ENCODE measurements around the gene CRYBG1.

The CRYBG1 gene

GRCh38 chr6:106411056-106411455, 50.5 kb downstream of the CRYBG1 start:
- no peak for DNase-seq (ENCODE audit: low spot score)
- no peak for TF ChIP-seq CTCF (IDR thresholded peaks at IDR 0.05)
- Histone ChIP-seq H3K27ac (no peak overlapping the region), H3K4me3 (no peak overlapping the region)

GRCh38 chr6:106411643-106412200, 51.2 kb downstream of the CRYBG1 start:
- no peak for DNase-seq (ENCODE audit: low spot score)
- no peak overlapping the region for H3K27ac ChIP-seq
- no peak for TF ChIP-seq CTCF (IDR thresholded peaks at IDR 0.05)

GRCh38 chr6:106413016-106413415, 52.5 kb downstream of the CRYBG1 start:
- Histone ChIP-seq H3K4me3 (no peak overlapping the region), H3K27ac (no peak overlapping the region)
- TF ChIP-seq CTCF (IDR thresholded peaks at IDR 0.05) = no peak
- DNase-seq (ENCODE audit: low spot score) = no peak

More at GRCh38 chr6:106411643-106412200, 51.2 kb downstream of the CRYBG1 start:
- H3K4me3 ChIP-seq = no peak overlapping the region

- DNase-seq (ENCODE audit: low spot score) = no peak
- TF ChIP-seq CTCF (IDR thresholded peaks at IDR 0.05) = no peak
- H3K27ac ChIP-seq = no peak overlapping the region
- no peak overlapping the region for H3K4me3 ChIP-seq
Observed at GRCh38 chr6:106413722-106414121, 53.2 kb downstream of the CRYBG1 start.

- no peak for DNase-seq (ENCODE audit: low spot score)
- no peak for TF ChIP-seq CTCF (IDR thresholded peaks at IDR 0.05)
- no peak overlapping the region for H3K4me3 ChIP-seq
- H3K27ac ChIP-seq = no peak overlapping the region
Observed at GRCh38 chr6:106415921-106416320, 55.4 kb downstream of the CRYBG1 start.

GRCh38 chr6:106417572-106418147, 57.1 kb downstream of the CRYBG1 start:
- Histone ChIP-seq H3K4me3 (no peak overlapping the region), H3K27ac (no peak overlapping the region)
- no peak for TF ChIP-seq CTCF (IDR thresholded peaks at IDR 0.05)
- no peak for DNase-seq (ENCODE audit: low spot score)

- no peak for DNase-seq (ENCODE audit: low spot score)
- TF ChIP-seq CTCF (IDR thresholded peaks at IDR 0.05) = no peak
- Histone ChIP-seq H3K4me3 (no peak overlapping the region), H3K27ac (no peak overlapping the region)
Observed at GRCh38 chr6:106419900-106420613, 59.5 kb downstream of the CRYBG1 start.

All from coronary artery (tissue), 2 donors.